PC-3 (cell line): ENCODE data around the gene COMT.

Experiments used
- EZH2 ChIP-seq: fragments of 300-600 bp; sonication (generic); IDR thresholded peaks from one replicate; pipeline ENCODE4 v1.6.1; 2017; ENCODE audit warnings: antibody characterized with exemption, mild to moderate bottlenecking, low read length; ENCODE audit not compliant: unreplicated experiment
- EZH2phosphoT487 ChIP-seq: fragments of 300-600 bp; sonication (generic); IDR thresholded peaks from 2 replicates; pipeline ENCODE4 v1.6.1; 2018; ENCODE audit warnings: mild to moderate bottlenecking, antibody characterized with exemption, low read length, borderline replicate concordance
- TF ChIP-seq, protein P1 (sequence below): fragments of 300-600 bp; sonication (generic); conservative IDR thresholded peaks from 2 replicates; pipeline ENCODE4 v1.5.1; 2017; ENCODE audit warnings: antibody characterized with exemption, low read depth, mild to moderate bottlenecking, low read length

- TF ChIP-seq, protein P1, sequence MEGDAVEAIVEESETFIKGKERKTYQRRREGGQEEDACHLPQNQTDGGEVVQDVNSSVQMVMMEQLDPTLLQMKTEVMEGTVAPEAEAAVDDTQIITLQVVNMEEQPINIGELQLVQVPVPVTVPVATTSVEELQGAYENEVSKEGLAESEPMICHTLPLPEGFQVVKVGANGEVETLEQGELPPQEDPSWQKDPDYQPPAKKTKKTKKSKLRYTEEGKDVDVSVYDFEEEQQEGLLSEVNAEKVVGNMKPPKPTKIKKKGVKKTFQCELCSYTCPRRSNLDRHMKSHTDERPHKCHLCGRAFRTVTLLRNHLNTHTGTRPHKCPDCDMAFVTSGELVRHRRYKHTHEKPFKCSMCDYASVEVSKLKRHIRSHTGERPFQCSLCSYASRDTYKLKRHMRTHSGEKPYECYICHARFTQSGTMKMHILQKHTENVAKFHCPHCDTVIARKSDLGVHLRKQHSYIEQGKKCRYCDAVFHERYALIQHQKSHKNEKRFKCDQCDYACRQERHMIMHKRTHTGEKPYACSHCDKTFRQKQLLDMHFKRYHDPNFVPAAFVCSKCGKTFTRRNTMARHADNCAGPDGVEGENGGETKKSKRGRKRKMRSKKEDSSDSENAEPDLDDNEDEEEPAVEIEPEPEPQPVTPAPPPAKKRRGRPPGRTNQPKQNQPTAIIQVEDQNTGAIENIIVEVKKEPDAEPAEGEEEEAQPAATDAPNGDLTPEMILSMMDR = peak; percentile 59
- TF ChIP-seq EZH2phosphoT487 (no peak), EZH2 (no peak)
Observed at GRCh38 chr22:19962246-19962908, 20.8 kb downstream of the COMT start.
